Neuron (in vitro differentiated cells): ENCODE measurements around the gene THSD4.

ENCODE experiments used
- H2AFZ ChIP-seq: one replicate; pipeline ENCODE4 v1.6.1; 2013; ENCODE audit warnings: low read depth, mild to moderate bottlenecking, inconsistent platforms, low read length, moderate library complexity
- H3K27me3 ChIP-seq: one replicate; pipeline ENCODE4 v1.6.1; 2013; ENCODE audit warnings: low read length; ENCODE audit not compliant: insufficient read depth
- H3K36me3 ChIP-seq: one replicate; pipeline ENCODE4 v1.6.1; 2013; ENCODE audit warnings: low read length; ENCODE audit not compliant: insufficient read depth
- H3K4me1 ChIP-seq: one replicate; pipeline ENCODE4 v1.6.1; 2013; ENCODE audit warnings: low read length; ENCODE audit not compliant: insufficient read depth
- H3K4me3 ChIP-seq: 2 replicates; pipeline ENCODE4 v1.5.1; 2013; ENCODE audit warnings: mild to moderate bottlenecking, low read length, moderate library complexity
- H3K9me3 ChIP-seq: one replicate; pipeline ENCODE4 v1.6.1; 2013; ENCODE audit warnings: low read length

Gene THSD4

DNA sequence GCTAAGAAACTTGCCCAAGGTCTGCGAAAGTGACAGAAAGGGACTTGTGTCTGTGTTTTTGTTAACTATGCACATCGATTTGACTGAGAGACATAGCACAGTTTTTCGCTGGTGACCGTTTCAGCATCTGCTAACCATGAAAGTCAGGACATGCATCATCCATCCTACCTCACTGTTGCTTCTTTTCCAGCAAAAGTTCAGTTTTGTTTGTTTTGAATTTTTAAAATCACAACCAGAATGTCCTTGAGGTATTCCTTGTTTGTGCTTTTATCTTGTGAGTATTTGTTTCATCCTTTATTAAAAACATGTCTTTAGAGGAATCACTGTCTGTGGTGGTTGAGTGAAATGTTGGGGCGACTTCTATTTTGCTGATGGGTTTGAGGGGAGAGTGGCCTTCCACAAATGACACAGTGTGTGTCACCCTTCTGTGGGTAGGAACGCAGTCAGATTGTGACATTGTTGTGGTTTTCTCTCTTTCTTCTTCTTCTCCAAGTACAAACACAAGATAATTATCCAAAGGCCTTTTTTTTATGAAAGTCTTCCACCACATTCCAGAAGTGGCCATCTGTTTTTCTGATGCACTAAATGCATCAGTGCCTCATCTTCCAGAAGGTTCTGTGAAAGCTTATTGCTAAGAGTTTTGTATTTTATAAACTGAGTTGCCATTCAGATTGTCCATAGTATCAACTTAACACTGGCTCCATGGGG, 480.7 kb downstream of the THSD4 start:
- no peaks in the 10 kb centered on the region for H3K36me3 ChIP-seq
- peaks cover 23% of the 10 kb centered on the region for H3K4me1 ChIP-seq
- H3K27me3 ChIP-seq = no peaks in the 10 kb centered on the region
- H3K9me3 ChIP-seq = no peaks in the 10 kb centered on the region
- no peak overlapping the region for H3K4me3 ChIP-seq
- H2AFZ ChIP-seq = no peak overlapping the region

DNA sequence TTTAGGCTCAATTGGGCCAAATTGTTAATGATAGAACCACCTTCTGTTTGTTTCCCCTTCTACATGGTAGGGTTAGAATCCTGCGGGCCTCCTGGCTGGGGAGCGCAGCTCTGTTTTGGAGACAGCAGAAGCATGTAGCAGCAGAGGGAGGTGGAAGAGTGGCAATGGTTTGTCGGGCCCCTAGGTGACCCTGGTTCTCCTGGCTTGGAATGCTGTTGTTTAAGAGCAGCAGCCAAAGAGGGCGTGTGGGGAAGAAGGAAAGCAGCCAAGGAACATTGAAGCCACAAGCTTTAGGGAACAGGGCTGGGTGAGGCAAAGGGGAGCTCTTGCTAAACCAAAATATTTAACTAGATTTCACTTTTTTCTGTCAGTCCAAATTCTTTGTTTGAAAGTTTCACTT, 481.4 kb downstream of the THSD4 start:
- peaks cover 23% of the 10 kb centered on the region for H3K4me1 ChIP-seq
- H3K27me3 ChIP-seq = no peaks in the 10 kb centered on the region
- H3K4me3 ChIP-seq = no peak overlapping the region
- H3K9me3 ChIP-seq = no peaks in the 10 kb centered on the region
- H3K36me3 ChIP-seq = no peaks in the 10 kb centered on the region
- H2AFZ ChIP-seq = no peak overlapping the region

DNA sequence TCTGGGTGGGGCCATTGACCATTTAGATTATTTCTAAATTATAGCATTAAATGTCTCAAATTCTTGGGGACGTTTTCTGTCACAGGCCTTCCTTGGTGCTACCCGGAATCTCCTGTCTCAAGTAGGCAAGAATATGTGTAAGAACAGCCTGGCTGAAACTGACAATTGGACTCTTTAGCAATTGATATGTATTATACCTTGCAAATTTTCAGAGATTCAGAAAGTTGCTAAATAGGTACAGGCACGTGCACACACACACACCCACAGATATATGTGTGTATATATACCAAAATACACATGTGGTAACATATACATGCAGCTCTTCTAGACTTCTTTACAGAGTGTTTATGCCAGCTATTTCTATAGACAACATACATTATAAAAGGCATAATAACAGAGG, 481.9 kb downstream of the THSD4 start:
- H2AFZ ChIP-seq = no peak overlapping the region
- H3K4me3 ChIP-seq = no peak overlapping the region
- no peaks in the 10 kb centered on the region for H3K27me3 ChIP-seq
- H3K9me3 ChIP-seq = no peaks in the 10 kb centered on the region
- peaks cover 23% of the 10 kb centered on the region for H3K4me1 ChIP-seq
- no peaks in the 10 kb centered on the region for H3K36me3 ChIP-seq

DNA sequence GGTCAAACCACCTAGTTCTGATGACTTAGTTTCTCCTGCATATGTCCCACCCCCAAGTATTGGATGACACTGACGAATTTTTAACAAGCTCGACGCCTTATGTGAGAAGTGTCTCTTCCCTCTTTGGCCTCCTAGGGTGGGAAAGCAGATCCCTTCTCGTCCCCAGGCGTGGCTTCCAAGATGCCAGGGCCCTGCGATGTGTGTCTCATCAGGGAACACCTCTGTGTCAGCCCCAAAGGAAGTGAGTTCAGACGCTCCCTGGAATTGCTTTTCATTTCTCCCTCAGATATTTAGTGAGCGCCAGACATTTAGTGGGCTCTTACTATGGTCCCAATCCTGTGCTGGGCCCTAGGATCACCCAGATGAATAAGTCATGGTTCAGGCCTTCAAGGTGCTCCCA, 482.4 kb downstream of the THSD4 start:
- Histone ChIP-seq H3K36me3 (no peaks in the 10 kb centered on the region), H2AFZ (no peak overlapping the region), H3K4me3 (no peak overlapping the region), H3K4me1 (peaks cover 23% of the 10 kb centered on the region), H3K27me3 (no peaks in the 10 kb centered on the region), H3K9me3 (no peaks in the 10 kb centered on the region)

DNA sequence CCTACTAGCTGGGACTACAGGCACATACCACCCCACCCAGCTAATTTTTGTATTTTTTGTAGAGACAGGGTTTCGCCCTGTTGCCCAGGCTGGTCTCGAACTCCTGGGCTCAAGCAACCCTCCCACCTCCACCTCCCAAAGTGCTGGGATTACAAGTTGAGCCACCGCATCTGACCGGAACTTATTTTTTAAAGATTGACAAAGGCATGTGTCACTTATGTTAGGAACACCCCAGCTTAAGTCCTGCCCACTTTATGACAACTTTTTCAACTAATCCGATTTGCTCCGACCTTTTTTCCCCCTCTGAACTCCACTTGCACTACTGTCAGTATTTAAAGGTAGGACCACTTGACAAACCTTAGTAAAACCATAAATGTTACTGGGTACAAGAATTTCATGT, 483.5 kb downstream of the THSD4 start:
- H3K4me3 ChIP-seq = no peak overlapping the region
- no peaks in the 10 kb centered on the region for H3K27me3 ChIP-seq
- H2AFZ ChIP-seq = no peak overlapping the region
- H3K9me3 ChIP-seq = no peaks in the 10 kb centered on the region
- H3K4me1 ChIP-seq = peaks cover 23% of the 10 kb centered on the region
- no peaks in the 10 kb centered on the region for H3K36me3 ChIP-seq

DNA sequence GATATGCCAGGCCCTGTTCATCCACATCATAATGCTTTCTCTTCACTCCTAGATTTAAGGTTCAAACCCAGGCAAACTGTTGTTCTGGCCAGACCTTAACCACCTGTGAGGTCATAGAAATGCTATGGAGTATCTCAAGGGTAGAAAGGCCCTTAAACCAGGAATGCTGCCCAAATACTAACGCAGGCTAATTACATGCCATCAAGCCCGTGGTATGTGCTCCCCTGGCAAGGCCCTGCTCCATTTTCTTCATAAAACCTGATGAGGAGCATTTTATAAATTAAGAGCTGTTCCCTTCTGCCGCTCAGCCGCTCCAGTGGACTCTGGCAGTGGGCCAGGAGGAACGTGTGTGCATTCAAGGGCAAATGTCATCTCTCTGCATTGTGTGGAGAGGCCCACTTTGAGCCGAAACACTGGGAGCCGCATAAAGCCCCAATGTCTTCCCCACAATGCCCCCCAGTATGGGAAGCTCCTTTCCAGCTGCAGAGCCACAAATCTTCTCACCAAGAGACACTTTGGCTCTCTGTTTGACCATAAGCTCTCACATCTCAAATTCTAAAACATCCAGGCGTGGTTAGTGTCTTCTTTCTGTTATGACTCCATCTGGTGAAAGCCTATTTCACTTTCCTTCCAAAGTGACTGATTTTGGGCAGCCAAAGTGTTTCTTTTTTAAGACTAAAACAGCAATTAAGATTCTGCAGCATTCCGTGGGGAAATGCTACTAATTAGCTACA, 484.3 kb downstream of the THSD4 start:
- Histone ChIP-seq H3K9me3 (no peaks in the 10 kb centered on the region), H3K4me1 (peaks cover 23% of the 10 kb centered on the region), H2AFZ (peak overlapping the region; percentile 74), H3K4me3 (no peak overlapping the region), H3K36me3 (no peaks in the 10 kb centered on the region), H3K27me3 (no peaks in the 10 kb centered on the region)

DNA sequence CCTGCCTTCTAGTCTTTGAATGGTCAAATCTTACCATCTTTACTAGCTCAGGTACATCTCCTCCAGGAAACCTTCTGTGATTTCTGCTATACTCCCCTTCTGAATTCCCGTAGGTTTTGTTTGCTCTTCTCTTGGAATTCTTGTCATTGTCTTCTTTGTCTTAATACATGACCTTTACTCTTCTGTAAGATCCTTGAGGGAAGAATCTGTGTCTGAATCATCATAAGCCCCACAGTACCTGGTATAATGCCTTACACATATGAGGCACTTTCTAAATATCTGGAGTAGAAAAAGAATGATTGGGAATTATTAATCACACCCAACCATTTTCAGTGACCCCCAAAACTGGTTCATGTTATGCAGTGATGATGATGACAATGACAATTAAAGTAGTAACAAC, 485.0 kb downstream of the THSD4 start:
- no peaks in the 10 kb centered on the region for H3K27me3 ChIP-seq
- H3K4me3 ChIP-seq = no peak overlapping the region
- H3K9me3 ChIP-seq = no peaks in the 10 kb centered on the region
- H2AFZ ChIP-seq = peak overlapping the region; percentile 74
- no peaks in the 10 kb centered on the region for H3K36me3 ChIP-seq
- peaks cover 23% of the 10 kb centered on the region for H3K4me1 ChIP-seq

DNA sequence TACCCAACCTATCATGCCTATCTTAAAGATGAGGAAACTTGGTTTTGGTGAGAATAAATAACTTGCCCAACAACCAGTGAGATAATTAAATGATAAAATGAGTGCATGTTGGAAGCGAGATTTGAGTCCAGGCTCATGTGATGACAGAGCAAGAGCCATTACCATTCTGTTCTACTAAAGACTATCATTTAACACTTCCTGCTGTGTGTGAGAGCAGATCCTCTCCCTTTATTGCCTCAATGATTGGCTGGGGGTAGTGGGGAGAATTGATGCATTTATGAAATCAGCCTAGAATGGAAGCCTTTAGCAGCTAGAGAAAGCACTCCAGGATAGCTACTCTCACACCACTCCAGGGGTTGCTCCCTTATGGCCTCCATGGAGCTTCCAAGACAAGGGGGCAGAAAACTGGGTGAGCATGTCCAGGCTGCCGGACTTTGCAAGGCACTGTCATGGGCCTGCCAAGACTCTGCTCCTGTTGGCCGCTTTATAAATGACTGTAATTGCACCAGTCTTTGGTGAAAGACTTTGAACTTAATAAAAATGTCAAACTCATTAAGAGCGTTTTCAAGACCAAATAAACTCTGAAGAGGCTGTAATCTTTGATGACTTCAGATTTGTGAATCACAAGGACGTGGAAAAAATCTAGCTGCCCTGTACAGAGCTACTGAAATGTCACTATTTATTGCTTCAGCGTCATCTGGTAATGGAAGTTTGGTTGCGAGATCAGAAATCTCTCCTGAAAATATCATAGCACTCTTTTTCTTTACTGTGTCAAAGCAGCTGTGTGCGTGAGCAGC, 486.0 kb downstream of the THSD4 start:
- Histone ChIP-seq H3K4me3 (no peak overlapping the region), H2AFZ (no peak overlapping the region), H3K4me1 (peaks cover 23% of the 10 kb centered on the region), H3K9me3 (no peaks in the 10 kb centered on the region), H3K36me3 (no peaks in the 10 kb centered on the region), H3K27me3 (no peaks in the 10 kb centered on the region)

DNA sequence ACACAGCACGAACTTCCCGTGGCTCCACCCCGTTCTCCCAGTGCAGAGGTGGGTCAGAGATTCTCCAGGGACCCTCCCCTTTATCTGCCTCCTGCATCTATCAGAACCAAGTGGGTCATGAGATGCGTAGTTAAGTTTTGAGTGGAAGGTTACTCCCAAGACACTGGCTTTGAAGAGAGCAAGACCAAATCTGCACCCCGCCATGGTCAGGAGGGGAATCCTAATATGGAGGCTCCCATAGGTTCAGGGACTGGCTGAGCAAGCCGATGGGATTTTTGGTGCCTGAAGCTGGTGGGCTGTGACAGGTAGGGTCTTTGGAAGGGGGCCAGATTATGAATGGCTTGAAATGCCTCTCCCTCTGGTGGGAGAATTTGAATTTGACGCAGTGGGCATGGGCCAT, 488.1 kb downstream of the THSD4 start:
- Histone ChIP-seq H3K27me3 (no peaks in the 10 kb centered on the region), H3K4me1 (peaks cover 20% of the 10 kb centered on the region), H3K9me3 (no peaks in the 10 kb centered on the region), H3K4me3 (no peak overlapping the region), H3K36me3 (no peaks in the 10 kb centered on the region), H2AFZ (no peak overlapping the region)

DNA sequence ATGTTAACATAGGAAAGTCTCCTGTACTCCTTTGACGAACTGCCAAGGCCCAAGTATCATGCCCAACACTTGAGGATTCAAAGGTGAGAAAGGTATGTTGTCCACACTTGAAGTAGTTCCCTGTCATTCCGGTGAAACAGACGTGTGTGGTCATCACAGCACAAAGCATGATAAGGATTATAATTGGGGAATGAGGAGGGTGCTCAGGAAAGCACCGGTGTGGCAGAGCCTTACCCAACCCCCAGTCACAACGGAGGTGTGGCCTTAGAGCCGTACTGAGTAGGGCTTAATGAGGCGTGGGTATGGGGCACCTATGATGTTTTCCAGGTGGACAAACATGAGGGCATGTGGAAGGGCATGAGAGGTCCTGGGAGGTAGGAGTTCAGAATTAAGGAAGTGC, 492.1 kb downstream of the THSD4 start:
- Histone ChIP-seq H3K36me3 (no peaks in the 10 kb centered on the region), H3K9me3 (no peaks in the 10 kb centered on the region), H3K27me3 (no peaks in the 10 kb centered on the region), H2AFZ (no peak overlapping the region), H3K4me3 (no peak overlapping the region), H3K4me1 (peaks cover 18% of the 10 kb centered on the region)

DNA sequence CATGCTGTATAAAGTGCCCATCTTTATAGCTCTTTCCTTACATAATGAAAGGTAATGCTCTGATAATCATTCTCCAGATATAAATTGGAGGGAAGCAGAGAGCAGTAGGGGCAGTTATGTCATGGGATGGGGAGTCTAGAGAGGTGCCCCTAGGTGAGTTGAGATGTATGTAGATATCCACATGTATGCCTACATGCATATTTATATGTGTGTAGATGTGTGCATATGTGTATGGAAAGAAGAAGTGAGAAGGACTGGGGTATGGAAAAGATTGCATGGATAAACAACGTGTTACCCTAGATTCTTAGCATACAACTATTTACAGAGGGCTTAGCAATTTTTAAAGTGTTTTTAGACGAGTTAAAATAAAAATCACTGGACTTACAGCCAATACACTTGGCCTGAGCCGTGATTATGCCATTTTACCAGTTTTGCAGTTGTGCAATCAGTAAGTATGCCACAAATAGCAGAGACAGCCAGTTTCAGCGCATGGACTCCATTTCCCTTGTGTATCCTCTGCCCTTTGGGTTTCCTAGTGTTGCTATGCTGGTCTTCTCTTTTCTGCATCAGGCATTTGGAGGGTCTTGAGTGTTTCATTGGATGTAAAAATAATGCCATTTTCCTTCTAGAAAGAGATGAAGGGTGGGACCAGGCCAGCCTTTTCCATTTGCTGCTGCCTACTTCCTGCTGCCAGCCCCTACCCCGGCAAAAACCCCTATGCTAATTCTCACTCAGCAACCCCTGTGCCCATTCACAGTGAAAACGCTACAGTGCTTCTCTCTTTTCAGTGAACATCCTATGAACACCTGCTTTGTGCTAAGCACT, 495.7 kb downstream of the THSD4 start:
- Histone ChIP-seq H3K36me3 (no peaks in the 10 kb centered on the region), H3K27me3 (no peaks in the 10 kb centered on the region), H3K4me3 (no peak overlapping the region), H3K4me1 (peaks cover 26% of the 10 kb centered on the region), H3K9me3 (no peaks in the 10 kb centered on the region), H2AFZ (no peak overlapping the region)

DNA sequence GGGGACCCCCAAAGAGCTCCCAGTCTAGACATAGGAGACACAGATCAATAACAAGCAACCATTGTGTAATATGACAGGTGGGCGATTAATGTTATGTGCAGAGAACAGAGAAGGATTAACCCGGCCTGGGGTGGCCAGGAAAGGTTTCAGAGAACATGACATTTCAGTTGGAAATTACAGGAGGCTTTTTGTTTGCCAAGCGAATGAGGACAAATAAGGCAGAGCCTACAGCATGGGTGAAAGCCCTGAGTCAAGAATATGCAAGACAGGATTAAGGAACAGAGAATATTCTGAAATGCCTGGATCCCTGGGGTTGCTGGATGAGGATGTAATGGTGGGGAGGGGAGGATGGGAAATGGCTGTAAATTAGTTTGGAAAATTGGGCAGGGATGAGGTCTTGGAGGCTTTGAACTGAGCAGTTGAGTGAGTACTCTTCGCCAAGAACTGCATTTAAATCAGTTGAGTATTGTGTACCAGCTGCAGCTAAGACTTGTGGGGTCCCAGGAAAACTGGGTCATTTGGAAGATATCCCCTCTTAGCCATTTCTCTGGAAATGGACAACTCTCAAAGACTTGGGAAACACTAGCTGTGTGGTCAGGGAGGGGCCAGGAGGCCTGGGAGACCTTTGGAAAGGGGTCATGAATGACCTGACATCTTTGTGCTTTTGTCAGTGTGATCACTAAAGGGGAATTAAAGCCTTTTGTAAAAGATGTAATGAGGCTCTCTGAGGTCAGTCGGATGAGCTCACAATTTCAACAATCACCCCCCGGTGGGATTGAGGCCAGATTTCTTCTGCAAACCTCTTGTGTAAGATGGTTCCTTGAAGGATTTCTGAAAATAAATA, 496.5 kb downstream of the THSD4 start:
- Histone ChIP-seq H2AFZ (no peak overlapping the region), H3K27me3 (no peaks in the 10 kb centered on the region), H3K4me3 (no peak overlapping the region), H3K9me3 (no peaks in the 10 kb centered on the region), H3K36me3 (no peaks in the 10 kb centered on the region), H3K4me1 (peaks cover 26% of the 10 kb centered on the region)
